GM10248 (cell line): ENCODE data around the gene SLC25A21.

Source experiments
- CTCF ChIA-PET: fragments of 300-600 bp; sonication (Branson Sonifier 250); formaldehyde crosslinking; extraction: SDS; loops from one replicate; lab custom pipeline; 2021; ENCODE audit warnings: antibody characterized with exemption; lab: Yijun Ruan, JAX
- POLR2A ChIA-PET: fragments of 350-650 bp; sonication (Branson Sonifier 250); formaldehyde crosslinking; extraction: SDS; loops from one replicate; lab custom pipeline; 2020; ENCODE audit warnings: antibody characterized with exemption; lab: Yijun Ruan, JAX
- DNase-seq: peaks from one replicate; pipeline ENCODE4 v3.0.0; 2012; ENCODE audit errors: extremely low spot score
- CTCF ChIP-seq: IDR thresholded peaks from 2 replicates; pipeline ENCODE4 v1.5.1; 2012; ENCODE audit warnings: mild to moderate bottlenecking, low read depth; ENCODE audit errors: extremely low read depth, missing control alignments, control extremely low read depth

The SLC25A21 gene

GRCh38 chr14:37116933-37117849, 55.2 kb downstream of the SLC25A21 start:
- ChIA-PET CTCF (interaction anchor here (1.6 kb wide), 1 partner anchor 11 kb away, joined by 3 read pairs; no protein-coding TSS in a partner anchor), POLR2A (no interaction called here)
- no peak for TF ChIP-seq CTCF
- no peak for DNase-seq

DNA sequence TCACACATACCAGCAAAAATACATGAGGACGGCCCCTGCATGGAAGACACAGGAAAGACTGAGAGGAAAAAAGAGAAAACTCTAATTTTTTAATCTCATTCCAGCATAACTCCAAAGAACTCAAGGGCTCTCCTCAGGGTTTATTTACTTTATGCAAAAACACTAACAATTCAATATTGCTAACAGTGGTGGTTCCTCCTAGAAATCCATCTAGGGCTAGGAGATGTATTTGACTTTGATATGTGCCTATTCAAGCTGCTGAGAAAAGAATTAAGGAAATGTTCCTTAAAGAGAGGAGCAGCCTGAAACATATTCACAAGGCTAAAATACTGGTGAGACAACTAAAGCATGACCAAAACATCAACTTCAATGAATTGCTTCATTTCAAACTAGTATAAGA, 57.0 kb downstream of the SLC25A21 start:
- ChIA-PET POLR2A (no interaction called here), CTCF (no interaction called here)
- no peak for TF ChIP-seq CTCF
- no peak for DNase-seq

GRCh38 chr14:37114559-37114958, 57.8 kb downstream of the SLC25A21 start:
- ChIA-PET POLR2A (no interaction called here), CTCF (no interaction called here)
- DNase-seq = no peak
- no peak for TF ChIP-seq CTCF

- CTCF ChIA-PET = no interaction called here
- TF ChIP-seq CTCF = no peak
- no peak for DNase-seq
- POLR2A ChIA-PET = no interaction called here
Observed at GRCh38 chr14:37114002-37114401, 58.4 kb downstream of the SLC25A21 start.

GRCh38 chr14:37098132-37098531, 74.3 kb downstream of the SLC25A21 start:
- POLR2A ChIA-PET = no interaction called here
- CTCF ChIA-PET = no interaction called here
- no peak for TF ChIP-seq CTCF

DNA sequence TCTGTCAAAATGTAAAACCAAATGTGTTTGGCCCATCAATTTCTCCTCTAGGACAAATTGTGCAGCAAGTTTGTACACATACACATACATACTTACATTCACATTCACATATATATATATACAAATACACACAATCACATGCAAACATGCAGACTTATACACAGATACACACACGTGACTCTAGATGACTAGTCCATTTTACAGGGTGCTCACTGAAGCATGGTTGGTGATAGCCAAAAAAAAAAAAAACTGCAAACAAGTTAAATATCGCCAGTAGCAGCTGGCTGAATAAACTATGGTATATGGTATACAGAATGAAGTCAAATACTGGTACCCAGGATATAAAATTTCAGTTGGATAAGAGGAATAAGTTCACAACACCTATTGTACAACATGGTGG, 77.9 kb downstream of the SLC25A21 start:
- no peak for DNase-seq
- TF ChIP-seq CTCF = no peak
- CTCF ChIA-PET = interaction anchor here (1.0 kb wide), 1 partner anchor 40 kb away, joined by 3 read pairs; no protein-coding TSS in a partner anchor
- POLR2A ChIA-PET = no interaction called here

More at GRCh38 chr14:37098132-37098531, 74.3 kb downstream of the SLC25A21 start:
- no peak for DNase-seq
